ENCODE measurements around the gene WDR31.
"Not testable (repeated sequence)": the region's sequence is repeated elsewhere in the genome, so short reads cannot be mapped to it uniquely, and the experiment has no call there.

Gene WDR31

DNA sequence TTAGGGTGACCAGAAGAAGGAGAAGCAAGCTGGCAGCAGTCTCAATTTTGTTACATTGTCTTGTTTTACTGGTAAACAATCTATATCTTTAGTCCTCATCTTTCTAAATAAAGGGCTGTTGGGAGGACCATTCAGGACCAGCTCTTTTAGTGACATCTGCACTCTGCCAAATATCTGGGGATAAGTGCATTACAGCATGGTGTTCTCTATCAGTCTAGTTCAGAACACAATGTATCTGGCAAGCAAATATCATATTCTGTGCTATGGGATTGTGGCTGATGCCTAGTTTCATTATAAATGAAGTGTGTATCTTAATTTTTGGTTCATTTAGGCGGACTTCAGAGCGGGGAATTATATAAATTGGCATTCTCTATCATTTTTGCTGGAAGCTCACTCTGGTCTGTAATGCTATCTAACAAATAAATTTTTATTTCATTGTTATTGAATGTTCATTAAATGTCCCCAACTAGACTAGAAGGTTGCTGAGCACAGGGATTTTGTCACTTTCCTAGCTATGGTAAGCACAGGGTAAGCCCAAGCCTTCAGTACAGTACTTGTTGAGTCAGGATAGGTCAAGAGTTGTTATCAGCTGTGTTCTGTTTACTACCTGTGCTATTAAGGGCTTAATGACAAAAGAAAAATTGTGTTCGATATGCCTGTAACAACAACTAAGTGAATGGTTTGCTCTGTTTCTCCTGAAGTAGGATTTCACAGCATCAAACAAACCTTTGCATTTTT is 11.9 kb downstream of the WDR31 start:
- no peak for DNase-seq

- no peak for DNase-seq
Measured at GRCh38 chr9:113326230-113326629, 13.8 kb downstream of the WDR31 start.

DNA sequence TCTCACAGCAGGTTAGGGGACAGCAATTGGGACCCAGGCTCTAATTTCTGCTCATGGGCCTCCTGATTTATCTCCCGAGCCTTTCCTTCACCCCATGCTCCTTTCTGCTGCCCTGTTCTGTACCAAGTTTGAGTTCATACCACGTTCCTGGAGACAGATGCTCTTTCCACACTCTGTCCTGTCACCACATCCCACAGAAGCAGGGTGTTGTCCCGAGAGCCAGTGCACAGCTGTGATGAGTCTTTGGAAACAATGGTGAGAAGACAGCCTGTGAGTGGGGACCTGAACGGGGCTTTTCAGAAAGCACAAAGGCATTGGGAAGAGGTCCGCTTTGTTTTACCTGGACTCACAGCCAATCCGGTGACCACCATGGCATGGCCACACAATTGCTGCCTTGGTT is 17.4 kb downstream of the WDR31 start:
- DNase-seq, result no peak

- DNase-seq, result no peak
Measured at GRCh38 chr9:113320051-113320450, 20.0 kb downstream of the WDR31 start.

DNA sequence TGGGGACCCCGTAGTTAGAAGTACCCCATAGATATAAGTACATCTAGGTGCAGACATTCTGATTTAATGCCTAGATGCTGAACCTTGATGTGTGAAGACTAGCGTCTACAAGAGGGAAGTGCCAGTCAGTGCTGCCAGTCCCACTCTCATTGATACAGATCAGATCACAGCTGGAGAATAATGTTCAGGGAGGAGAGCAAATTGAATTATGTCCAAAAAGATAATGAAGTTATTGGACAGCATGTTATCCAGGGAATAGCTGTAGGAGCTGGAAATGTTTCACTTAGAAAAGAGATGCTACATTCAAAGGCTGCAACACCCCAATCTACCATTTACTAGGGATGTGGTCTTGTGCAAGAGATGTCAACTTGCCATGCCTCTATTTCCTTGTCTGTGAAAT is 21.0 kb downstream of the WDR31 start:
- DNase-seq, result no peak

DNA sequence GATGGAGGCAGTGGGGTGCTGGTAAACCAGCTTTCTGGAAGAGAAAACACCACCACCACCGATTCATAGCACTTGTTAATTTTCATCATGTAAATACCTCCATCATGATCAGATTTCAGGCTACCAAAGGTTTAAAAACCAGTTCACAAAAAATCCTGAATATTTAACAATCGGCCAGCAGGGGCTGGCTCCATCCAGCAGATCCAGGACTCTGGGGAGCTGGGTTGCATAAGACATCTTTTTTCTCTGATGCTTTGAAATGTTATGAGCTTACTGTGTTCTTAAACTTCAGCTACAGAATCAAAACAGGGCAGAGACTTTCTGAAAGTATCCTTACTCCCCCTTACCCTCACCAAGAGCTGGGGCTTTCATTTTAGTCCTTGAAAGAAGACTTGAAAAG is 22.3 kb downstream of the WDR31 start:
- DNase-seq, result no peak

- DNase-seq, result no peak
Measured at GRCh38 chr9:113316030-113316429, 24.0 kb downstream of the WDR31 start.

DNA sequence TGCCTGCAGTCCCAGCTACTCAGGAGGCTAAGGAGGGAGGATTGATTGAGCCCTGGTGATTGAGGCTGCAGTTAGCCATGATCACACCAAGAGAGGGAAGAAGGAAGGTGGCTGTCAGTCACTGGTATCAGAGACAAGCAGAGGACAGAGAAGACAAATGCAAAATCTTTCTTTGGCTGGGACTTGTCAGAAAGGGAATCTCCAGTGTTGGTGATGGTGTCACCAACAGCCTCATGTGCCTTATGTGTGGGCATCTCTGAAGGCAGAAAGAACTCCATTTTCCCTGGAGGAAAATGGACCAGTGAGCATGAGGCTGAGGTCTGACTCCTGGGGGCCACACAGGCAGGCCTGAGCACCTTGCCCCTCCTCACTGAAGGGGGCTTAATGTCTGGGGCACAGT is 24.8 kb downstream of the WDR31 start:
- no peak for DNase-seq

DNA sequence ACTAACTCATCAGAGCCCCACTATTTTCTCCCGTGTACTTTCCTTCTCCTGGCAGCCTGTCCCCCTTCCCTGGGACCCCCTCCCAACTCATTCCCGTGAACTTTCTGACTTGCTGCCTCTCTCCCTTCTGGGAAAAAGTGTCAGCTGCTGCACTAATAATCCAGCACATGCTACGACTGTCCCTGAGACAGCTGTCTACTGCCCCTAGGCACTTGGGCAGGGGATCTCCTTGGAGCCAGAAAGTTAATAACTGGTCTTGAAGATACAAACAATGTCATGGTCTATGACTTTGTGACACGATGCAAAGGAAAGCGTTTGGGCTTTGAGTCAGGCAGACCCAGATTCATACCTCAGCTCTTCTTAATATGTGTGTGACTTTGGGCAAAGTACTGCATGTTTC is 26.8 kb downstream of the WDR31 start:
- no peak for DNase-seq

- DNase-seq, result no peak
Measured at GRCh38 chr9:113311961-113312360, 28.1 kb downstream of the WDR31 start.

DNA sequence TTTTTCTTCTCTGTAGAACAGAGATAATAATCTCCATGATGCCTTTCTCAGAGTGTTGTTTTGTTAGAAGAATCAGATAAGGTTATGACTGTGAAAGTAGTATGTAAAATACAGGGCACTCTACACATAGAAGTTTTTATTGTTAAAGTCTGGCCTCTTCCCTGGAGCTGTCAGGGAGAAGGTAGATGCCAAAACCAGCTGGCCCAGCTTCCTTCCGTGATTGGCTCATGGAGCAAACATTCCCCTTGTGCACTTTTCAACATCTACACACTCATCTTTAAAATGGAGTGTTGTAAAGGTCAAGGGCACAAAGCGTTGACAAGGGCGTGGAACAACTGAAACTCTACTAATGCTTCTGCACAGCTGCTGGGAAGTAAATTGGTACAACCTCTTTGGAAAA is 29.5 kb downstream of the WDR31 start:
- DNase-seq, result no peak

DNA sequence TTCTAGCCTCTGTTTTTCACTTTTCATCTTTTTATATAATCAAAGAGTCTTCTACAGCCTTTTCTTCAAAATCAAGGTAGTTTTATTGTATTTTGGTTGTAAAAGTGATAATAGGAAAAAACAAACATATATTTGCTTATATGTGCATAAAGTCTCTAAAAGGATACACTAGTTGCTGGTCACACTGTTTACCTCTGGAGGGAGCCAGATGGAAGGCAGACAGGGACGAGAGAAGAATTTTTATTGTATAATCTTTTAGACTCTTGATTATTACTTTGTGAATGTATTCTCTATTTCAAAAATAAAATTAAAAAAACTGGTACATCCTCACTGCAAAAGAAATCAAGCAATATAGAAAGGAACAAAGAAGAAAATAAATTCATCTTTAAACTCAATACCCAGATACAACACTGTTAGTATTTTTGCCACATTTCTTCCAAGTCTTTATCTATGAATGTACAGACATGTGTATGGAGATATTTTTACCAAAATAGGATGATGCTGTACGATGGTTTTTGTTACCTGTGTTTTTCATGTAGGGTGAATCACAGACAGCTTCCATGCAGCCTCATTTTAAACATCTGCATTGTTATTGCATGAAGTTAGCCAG is 30.8 kb downstream of the WDR31 start:
- DNase-seq, result no peak

DNA sequence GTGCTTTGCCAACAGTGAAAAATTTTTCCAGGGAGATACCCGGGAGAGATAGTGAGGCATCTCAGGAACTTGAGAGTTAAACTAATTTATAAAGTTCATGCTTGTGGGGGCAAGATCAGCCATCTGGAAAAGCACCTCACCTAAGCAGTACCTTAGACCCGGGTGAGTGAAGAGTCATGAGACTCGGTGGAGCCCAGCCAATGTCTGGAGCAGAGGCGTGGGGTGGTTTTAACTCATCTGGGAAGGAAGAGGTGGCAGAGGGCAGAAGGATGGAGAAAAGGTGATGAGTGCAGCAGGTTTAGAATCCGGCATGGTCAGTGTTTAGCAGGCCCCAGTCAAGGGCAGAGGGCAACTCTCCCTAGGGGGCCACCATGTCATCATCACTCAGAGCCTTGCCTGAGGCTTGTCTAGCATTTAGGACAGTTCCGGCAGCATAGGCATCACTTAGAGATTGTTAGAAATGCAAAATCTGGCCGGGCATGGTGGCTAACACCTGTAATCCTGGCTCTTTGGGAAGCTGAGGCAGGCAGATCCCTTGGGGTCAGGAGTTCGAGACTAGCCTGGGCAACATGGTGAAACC is 32.6 kb downstream of the WDR31 start:
- DNase-seq, result no peak

DNA sequence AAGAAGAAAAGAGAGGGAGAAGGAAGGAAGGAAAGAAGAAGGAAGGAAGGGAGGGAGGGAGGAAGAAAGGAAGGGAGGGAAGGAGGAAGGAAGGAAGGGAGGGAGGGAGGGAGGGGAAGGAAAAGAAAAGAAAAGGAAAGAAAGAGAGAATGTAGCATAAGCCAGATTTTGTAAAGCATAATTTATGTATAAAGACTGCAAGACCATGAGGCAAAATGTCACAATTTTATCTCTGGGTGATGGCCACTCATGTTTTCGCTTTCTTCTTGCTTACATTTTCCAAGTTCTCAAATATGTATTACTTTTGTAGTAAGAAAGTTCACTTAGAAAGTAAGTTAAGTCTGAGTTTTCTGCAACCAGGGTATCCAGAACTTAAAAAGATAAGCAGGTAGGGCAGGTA is 33.5 kb downstream of the WDR31 start:
- DNase-seq, result no peak

- DNase-seq, result no peak
Measured at GRCh38 chr9:113302792-113303418, 37.2 kb downstream of the WDR31 start, which contains the start of gene RNF183. RNF183 (minus strand) TSS chr9:113303376; CDS start chr9:113298184, 5,192 bp downstream.

GRCh38 chr9:113301548-113301947 is 38.5 kb downstream of the WDR31 start:
- DNase-seq, result no peak

DNA sequence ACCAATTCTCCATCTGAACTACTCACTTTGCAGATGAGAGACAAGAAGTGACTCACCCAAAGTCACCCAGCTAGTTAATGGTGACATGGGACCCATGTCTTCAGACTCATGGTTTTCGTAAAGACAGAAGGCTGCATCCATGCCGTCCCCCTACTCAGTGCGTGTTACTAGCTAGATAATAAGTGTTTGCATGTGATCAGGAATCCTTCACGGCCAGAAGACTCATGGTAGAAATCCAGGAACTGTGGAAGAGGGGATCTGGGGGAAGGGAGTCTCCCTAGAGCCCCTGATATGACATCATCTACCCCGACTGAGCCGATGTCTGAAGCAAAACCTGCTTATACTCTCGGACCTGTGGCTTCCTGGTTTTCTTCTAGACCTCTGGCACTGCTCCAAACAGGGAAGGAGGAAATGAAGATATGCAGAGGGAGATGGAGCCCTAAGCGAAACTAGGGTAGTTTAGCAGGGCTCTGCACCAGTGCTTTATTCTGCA is 40.2 kb downstream of the WDR31 start:
- DNase-seq, result no peak

DNA sequence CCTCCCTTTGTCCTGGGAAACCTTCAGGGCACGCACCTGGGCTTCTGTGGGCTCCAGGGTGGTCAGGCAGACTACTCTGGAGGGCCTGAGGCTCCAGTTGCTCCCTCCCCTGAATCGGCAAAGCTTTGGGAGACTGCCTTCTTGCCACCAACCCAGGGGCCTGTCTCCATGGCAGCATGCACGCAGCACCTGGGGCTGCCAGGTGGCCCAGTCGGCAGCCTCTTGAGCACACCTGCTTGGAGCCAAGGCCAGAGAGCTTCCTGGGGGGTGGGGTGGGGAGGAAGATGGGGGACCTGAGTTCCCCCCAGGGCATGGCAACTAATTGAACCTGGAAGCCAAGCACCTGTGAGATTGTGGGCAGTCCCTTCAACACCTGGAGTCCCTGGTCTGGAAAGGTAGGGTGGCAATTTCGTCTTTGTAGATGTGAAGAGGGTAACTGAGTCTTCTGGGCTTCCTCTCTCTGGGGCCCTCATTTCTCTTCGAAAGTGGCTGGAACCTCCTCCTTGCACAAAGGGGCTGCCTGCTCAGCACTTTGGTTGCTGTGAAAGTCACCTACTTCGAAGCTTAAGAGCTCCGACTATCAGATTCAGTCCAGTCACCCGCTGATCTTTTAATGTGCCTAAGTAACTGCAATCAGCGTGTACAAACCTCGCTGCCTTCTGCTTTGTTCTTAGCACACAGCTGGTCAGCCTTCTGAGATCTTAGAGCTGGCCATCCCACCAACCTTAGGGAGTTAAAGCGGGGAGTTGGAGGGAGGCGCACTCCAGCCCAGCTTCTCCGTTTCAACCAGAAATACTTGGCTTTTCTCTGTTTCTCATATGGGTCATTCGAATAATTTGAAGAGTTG is 40.9 kb downstream of the WDR31 start:
- no peak for DNase-seq

- DNase-seq, result no peak
Measured at GRCh38 chr9:113298311-113298710, 41.8 kb downstream of the WDR31 start.

DNA sequence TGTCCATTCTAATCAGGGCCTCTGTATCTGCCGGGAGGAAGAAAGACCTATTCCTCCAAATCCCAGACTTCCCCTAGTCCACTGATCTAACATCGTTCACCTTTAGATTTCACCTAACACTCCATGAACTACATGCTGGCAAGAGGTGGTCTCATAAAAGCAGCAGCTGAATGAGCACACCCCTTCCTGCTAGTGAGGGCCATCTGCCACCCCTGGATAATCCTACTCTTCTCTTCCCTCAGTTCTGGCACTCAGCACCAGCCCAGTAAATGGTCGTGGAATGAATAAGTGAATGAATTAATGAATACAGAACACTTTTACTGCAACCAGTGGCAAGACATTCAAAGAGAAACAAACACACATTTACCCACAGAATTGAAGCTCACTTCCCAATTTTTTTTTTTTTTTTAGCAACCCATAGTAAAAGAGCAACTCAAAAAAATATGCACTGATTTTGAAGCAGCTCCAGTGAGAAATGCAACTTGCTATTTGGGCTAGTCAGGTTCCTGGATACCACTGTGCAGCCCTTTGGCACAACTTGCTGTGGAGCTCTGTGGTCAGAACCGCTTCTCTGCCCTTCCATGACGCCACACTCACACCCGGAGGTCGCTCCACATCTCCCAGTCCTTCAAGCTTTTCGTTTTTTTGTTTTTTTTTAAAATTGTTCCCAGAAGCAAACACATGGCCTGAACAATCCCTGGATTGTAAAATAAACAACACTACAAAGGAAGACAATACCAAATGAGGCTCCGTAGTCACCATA is 43.1 kb downstream of the WDR31 start:
- no peak for DNase-seq

DNA sequence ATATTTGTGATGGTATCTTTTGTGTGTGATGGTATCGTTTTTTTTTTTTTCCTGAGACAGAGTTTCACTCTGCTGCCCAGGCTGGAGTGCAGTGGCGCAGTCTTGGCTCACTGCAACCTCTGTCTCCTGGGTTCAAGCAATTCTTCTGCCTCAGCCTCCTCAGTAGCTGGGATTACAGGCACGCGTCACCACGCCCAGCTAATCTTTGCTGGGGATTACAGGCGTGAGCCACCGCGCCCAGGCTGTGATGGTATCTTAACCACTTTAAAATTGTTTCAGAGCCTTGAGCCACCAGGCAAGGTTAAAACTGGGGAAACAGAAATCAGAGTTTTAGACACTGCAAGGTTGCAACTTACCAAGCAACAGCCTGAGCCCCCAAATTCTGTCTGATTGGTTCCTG is 43.8 kb downstream of the WDR31 start:
- DNase-seq, result not testable (repeated sequence)

DNA sequence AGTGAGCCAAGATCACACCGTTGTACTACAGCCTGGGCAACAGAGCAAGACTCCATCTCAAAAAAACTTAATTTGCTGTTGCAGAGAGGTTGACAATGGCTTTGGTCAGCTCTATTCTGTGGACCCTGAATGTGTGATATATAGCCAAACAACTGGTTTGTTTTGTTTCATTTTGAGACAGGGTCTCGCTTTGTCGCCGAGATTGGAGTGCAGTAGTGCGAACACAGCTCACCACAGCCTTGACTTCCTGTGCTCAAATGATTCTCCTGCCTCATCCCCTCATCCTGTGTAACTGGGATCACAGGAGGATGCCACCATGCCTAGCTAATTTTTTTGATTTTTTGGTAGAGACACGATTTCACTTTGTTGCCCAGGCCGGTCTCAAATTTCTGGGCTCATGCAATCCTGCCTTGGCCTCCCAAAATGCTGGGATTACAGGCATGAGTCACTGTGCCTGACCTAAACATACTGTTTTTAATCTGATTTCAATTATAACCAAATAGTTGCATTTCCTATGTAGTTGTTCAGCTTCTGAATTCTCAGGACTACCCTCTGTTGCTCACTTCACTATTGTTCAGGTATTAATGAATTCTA is 46.7 kb downstream of the WDR31 start:
- DNase-seq, result no peak
